Dermis lymphatic vessel endothelial cell (primary cell): ENCODE measurements around the gene PDE6H. TPM values are rescaled to one million over a fixed set of nuclear protein-coding genes. Genes with fewer than 3 reads are reported as not detected.

Experiments used
- total RNA-seq: library from RNA; depleted of rRNA; stranded (reverse); fragments of >200 nt; gene quantifications from 2 replicates; pipeline ENCODE4 v1.2.1, GENCODE V29; 2014

Gene PDE6H
- not detected in 2 replicates for total RNA-seq

DNA sequence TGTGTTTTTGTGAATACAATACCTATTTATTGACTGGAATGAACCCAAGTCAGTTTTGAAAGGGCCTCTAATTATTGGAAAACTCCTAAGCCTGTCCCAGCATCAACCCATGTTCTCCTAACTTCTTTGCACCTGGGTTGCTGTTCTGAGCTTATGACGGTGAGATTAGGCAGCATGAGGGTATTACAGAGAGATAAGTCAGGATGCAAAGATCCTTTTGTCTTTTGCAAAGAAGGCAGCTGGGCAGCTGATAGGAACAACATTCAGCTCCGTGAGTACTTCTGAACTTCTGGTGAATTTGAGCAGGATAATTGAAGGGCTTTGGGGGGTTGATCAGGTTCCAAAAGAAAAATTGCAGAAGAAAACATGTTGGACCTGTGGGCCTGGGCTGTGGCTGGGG, at the start of gene PDE6H:
Gene PDE6H, plus strand, starts transcription at position 227 of the 400 bp plus-strand sequence. CDS start 4,971 bp downstream, outside the sequence.

GRCh38 chr12:14938301-14938700, 34.5 kb upstream of the PDE6H start, which contains the start of gene ERP27:
Gene ERP27 (minus strand): TSS chr12:14938537. CDS start chr12:14938508, 29 bp downstream.

DNA sequence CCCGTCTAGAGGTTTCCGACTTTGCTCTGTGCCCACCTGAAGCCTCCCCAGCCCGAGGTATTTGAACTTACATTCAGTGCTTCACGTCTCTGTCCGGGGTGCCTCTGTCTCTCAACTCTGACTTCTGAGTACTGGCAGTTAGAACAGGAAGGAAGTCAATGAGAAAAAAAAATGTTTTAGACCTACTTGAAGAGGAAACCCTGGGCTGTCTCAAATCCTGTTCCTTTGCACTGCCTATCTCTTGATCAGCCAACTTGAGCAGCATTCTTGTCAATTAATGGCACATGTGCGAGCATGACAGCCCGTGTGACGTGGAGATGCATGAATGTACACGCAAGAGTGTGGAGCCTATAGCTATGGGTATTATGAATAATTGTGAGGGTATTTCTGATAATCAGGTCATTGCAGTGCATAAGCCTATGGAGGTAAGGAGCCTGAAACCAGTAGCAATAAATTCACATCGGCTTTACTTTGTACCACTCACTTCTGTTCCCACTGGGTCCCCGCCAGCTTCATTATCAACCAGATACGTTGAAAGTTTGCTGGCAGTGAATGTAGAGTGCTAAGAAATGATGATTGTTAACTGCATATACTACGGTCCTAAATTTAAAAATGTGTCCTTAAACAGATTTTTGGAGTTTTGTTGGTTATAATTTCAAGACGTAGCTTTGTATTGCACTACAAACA, 11.2 kb upstream of the PDE6H start, which contains the start of gene ARHGDIB:
Gene ARHGDIB, minus strand, starts transcription at position 136 of the 687 bp plus-strand sequence. CDS start 10,889 bp downstream, outside the sequence.

Other genes starting within 250 kb of the PDE6H start
- 18.0 and 19.5 TPM in 2 replicates for gene WBP11, start 169.6 kb upstream of the PDE6H start, total RNA-seq
- 1.2 and 1.3 TPM in 2 replicates for gene C12orf60, start 169.4 kb upstream of the PDE6H start, total RNA-seq
- 1.8 and 2.1 TPM in 2 replicates for gene SMCO3, start 158.9 kb upstream of the PDE6H start, total RNA-seq
- 54.1 and 80.9 TPM in 2 replicates for gene ART4, start 129.5 kb upstream of the PDE6H start, total RNA-seq
- 193 and 280 TPM in 2 replicates for gene MGP, start 87.2 kb upstream of the PDE6H start, total RNA-seq
- gene ERP27, start 34.5 kb upstream of the PDE6H start, total RNA-seq: under 0.01 TPM in 1 of 2 replicates, not detected in the other
- gene ARHGDIB, start 11.4 kb upstream of the PDE6H start, total RNA-seq: 10.5 and 35.4 TPM in 2 replicates
- gene RERG, start 248.4 kb downstream of the PDE6H start, total RNA-seq: not detected in 2 replicates